Gastrocnemius medialis (tissue), 4 donors: ENCODE measurements around the gene NUBPL. TPM values are rescaled to one million over a fixed set of nuclear protein-coding genes. Genes with fewer than 3 reads are reported as not detected.
A peak's percentile ranks its signal among the peaks of the same experiment; 100 is the strongest.

Experiments
- ATAC-seq, 2 donors: fragments of 150-250 bp; one replicate each; pipeline ENCODE4 v1.9.1; 2016
- DNase-seq, 2 donors: peaks; one replicate each; pipeline ENCODE4 v3.0.0-alpha.2; 2019
- H3K27ac ChIP-seq, 4 donors: fragments of 200-600 bp; sonication (generic); 1 replicate in 1 of 4; 2 replicates in 3 of 4; pipeline ENCODE4 v1.5.1; 2016 to 2018; ENCODE audit warnings: mild to moderate bottlenecking in 2 of 4, moderate library complexity in 1 of 4
- H3K27me3 ChIP-seq, 3 donors: fragments of 200-600 bp; sonication (generic) in 2 of 3; 1 replicate in 1 of 3; 2 replicates in 2 of 3; pipeline versions ENCODE4 v1.5.1 to v1.6.0; 2016 to 2019; ENCODE audit warnings: mild to moderate bottlenecking in 1 of 3, moderate library complexity in 1 of 3
- H3K36me3 ChIP-seq, 2 donors: fragments of 200-600 bp; sonication (generic) in 1 of 2; one replicate each; pipeline ENCODE4 v1.5.1; 2017 to 2018
- H3K4me1 ChIP-seq, 2 donors: fragments of 200-600 bp; sonication (generic) in 1 of 2; one replicate each; pipeline ENCODE4 v1.5.1; 2016 to 2017; ENCODE audit warnings: mild to moderate bottlenecking in 2 of 2
- H3K4me3 ChIP-seq, 4 donors: fragments of 200-600 bp; sonication (generic) in 3 of 4; 1 replicate in 1 of 4; 2 replicates in 3 of 4; pipeline ENCODE4 v1.5.1; 2016 to 2019; ENCODE audit warnings: mild to moderate bottlenecking in 2 of 4
- H3K9me3 ChIP-seq, 3 donors: fragments of 200-600 bp; sonication (generic) in 2 of 3; 1 replicate in 1 of 3; 2 replicates in 2 of 3; pipeline ENCODE4 v1.5.1; 2016 to 2019
- POLR2A ChIP-seq, 2 donors: fragments of 450-650 bp; IDR thresholded peaks; one replicate each; pipeline ENCODE4 v1.6.1; 2017; ENCODE audit warnings: antibody characterized with exemption in 2 of 2, mild to moderate bottlenecking in 2 of 2, moderate library complexity in 2 of 2
- in situ Hi-C, 4 donors: fragments of 200-750 bp; cut with MboI; loops; one replicate each; pipeline versions ENCODE4 v1.15.0 to v1.8.0; 2017; ENCODE audit warnings: low sequenced_read_pairs in 4 of 4
- intact Hi-C: fragments of 100-400 bp; cut with DNase I; formaldehyde crosslinking; loops from one replicate; pipeline ENCODE4 v1.15.1; 2023; ENCODE audit warnings: low total_unique reads
- total RNA-seq, 4 donors: library from RNA; depleted of rRNA; stranded (reverse); fragments of >200 nt; gene quantifications; one replicate each; pipeline versions ENCODE4 v1.1.0 to v1.2.3, GENCODE V29; 2016
- TF ChIP-seq, protein P1 (sequence below), 5 experiments: fragments of 450-650 bp in 3 of 5; fragments of 200-600 bp in 2 of 5; sonication (generic) in 2 of 5; IDR thresholded peaks in 4 of 5; conservative IDR thresholded peaks in 1 of 5; 1 replicate in 4 of 5; 2 replicates in 1 of 5; pipeline ENCODE4 v1.5.1; 2016 to 2019; ENCODE audit warnings: antibody characterized with exemption in 5 of 5, mild to moderate bottlenecking in 3 of 5, moderate library complexity in 3 of 5

Gene NUBPL
- total RNA-seq, 4 donors from 2014 or later: 4.5 to 12.3 (median 7.7) TPM

GRCh38 chr14:31834616-31835015 lies 273.4 kb downstream of the NUBPL start:
- ATAC-seq: no peak
- Histone ChIP-seq H3K36me3 (no peaks in the 10 kb centered on the region), H3K9me3 (no peaks in the 10 kb centered on the region), H3K4me1 (no peaks in the 10 kb centered on the region), H3K27me3 (no peaks in the 10 kb centered on the region), H3K4me3 (no peak overlapping the region), H3K27ac (no peak overlapping the region)
- in situ Hi-C loops (no loop called here), intact Hi-C loops (no loop called here)
- TF ChIP-seq POLR2A (IDR thresholded peaks at IDR 0.05): no peak
- TF ChIP-seq, protein P1, sequence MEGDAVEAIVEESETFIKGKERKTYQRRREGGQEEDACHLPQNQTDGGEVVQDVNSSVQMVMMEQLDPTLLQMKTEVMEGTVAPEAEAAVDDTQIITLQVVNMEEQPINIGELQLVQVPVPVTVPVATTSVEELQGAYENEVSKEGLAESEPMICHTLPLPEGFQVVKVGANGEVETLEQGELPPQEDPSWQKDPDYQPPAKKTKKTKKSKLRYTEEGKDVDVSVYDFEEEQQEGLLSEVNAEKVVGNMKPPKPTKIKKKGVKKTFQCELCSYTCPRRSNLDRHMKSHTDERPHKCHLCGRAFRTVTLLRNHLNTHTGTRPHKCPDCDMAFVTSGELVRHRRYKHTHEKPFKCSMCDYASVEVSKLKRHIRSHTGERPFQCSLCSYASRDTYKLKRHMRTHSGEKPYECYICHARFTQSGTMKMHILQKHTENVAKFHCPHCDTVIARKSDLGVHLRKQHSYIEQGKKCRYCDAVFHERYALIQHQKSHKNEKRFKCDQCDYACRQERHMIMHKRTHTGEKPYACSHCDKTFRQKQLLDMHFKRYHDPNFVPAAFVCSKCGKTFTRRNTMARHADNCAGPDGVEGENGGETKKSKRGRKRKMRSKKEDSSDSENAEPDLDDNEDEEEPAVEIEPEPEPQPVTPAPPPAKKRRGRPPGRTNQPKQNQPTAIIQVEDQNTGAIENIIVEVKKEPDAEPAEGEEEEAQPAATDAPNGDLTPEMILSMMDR (IDR thresholded peaks at IDR 0.05 in 4 of 5, conservative IDR thresholded peaks at IDR 0.05 in 1 of 5): no peak
- no peak for DNase-seq

DNA sequence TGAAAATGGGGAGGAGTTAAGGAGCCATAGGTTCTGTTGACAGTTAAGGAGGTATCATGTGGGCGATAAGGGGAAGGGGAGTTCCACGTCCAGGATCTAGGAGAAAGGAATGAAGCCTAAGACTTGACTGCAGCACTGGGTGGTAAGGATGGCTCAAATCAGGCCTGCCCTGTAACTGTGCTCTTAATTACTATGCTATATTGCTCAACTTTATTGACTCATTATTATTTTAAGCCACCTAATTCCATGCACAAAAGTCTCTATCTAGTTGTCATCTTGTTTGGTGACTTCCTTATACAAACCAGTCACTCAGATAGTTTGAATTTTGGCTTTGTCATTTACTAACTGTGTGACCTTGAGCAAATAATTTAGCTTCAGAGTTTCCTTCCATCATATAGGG lies 273.8 kb downstream of the NUBPL start:
- intact Hi-C loops: no loop called here
- H3K27ac ChIP-seq: no peak overlapping the region
- no peaks in the 10 kb centered on the region for H3K9me3 ChIP-seq
- no peaks in the 10 kb centered on the region for H3K27me3 ChIP-seq
- TF ChIP-seq, protein P1 (IDR thresholded peaks at IDR 0.05 in 4 of 5, conservative IDR thresholded peaks at IDR 0.05 in 1 of 5): no peak
- TF ChIP-seq POLR2A (IDR thresholded peaks at IDR 0.05): no peak
- DNase-seq: no peak
- H3K4me1 ChIP-seq: no peaks in the 10 kb centered on the region
- no peaks in the 10 kb centered on the region for H3K36me3 ChIP-seq
- ATAC-seq: no peak
- no peak overlapping the region for H3K4me3 ChIP-seq
- in situ Hi-C loops: no loop called here

DNA sequence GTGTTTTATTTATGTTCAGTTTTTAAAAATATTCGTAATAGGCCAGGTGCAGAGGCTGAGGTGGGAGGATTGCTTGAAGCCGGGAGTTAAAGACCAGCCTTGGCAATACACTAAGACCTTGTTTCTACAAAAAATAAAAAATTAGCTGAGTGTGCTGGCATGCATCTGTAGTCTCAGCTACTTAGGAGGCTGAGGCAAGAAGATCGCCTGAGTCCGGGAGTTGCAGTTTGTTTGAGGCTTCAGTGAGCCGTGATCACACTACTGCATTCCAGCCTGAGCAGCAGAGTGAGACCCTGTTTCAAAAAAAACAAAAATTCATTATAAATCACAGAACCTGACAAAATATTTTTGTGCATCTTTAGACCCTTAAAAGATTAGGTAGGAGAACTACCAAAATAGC lies 275.8 kb downstream of the NUBPL start:
- Histone ChIP-seq H3K27me3 (no peaks in the 10 kb centered on the region), H3K36me3 (no peaks in the 10 kb centered on the region), H3K4me3 (no peak overlapping the region), H3K4me1 (no peaks in the 10 kb centered on the region), H3K27ac (no peak overlapping the region), H3K9me3 (no peaks in the 10 kb centered on the region)
- ATAC-seq (no peak), DNase-seq (no peak)
- intact Hi-C loops (no loop called here), in situ Hi-C loops (no loop called here)
- TF ChIP-seq, protein P1 (IDR thresholded peaks at IDR 0.05 in 4 of 5, conservative IDR thresholded peaks at IDR 0.05 in 1 of 5): no peak
- no peak for TF ChIP-seq POLR2A (IDR thresholded peaks at IDR 0.05)

- no peaks in the 10 kb centered on the region for H3K9me3 ChIP-seq
- DNase-seq (no peak), ATAC-seq (peak in 1 of 2 donors; percentile 66)
- no peaks in the 10 kb centered on the region for H3K27me3 ChIP-seq
- intact Hi-C loops: no loop called here
- TF ChIP-seq, protein P1 (IDR thresholded peaks at IDR 0.05 in 4 of 5, conservative IDR thresholded peaks at IDR 0.05 in 1 of 5): no peak
- no peak for TF ChIP-seq POLR2A (IDR thresholded peaks at IDR 0.05)
- no peaks in the 10 kb centered on the region for H3K36me3 ChIP-seq
- H3K27ac ChIP-seq: no peak overlapping the region
- peaks cover 0 to 11% of the 10 kb centered on the region in 2 donors for H3K4me1 ChIP-seq
- in situ Hi-C loops: no loop called here
- H3K4me3 ChIP-seq: no peak overlapping the region
These were observed 281.7 kb downstream of the NUBPL start for GRCh38 chr14:31842899-31843298.
